HL-60/S4 treated with phorbol 12-myristate 13-acetate at 8.2 ng/mL for 4 days and 3 days (cell line): ENCODE results near the gene KPNA5.
"Not testable (repeated sequence)": the region's sequence is repeated elsewhere in the genome, so short reads cannot be mapped to it uniquely, and the experiment has no call there.

ENCODE experiments used
- in situ Hi-C: fragments of 300-500 bp; cut with MboI; formaldehyde crosslinking; loops from 2 replicates; pipeline ENCODE4 v1.15.0; 2022; ENCODE audit warnings: low sequenced_read_pairs

KPNA5 gene

GRCh38 chr6:116695401-116695800 is 14.4 kb downstream of the KPNA5 start:
- in situ Hi-C loops = no loop called here

DNA sequence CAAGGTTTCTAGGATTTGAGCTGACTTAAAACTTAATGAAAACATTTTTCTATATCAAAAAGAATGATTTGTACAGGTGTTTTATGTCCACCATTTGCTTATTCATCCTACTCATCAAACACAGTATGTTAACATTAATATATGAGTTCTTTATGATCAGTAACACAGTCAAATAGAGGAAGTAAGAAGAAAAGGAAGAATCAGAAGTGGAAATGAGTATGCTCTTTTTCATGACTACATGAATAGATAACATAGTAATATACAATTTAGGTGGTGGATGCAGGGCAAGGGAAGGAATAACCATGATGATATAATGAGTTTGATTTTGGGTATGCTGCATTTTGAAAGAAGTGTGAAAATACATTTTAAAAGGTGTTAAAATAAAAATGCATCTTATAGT is 16.5 kb downstream of the KPNA5 start:
- in situ Hi-C loops = no loop called here

GRCh38 chr6:116703888-116704287 is 22.9 kb downstream of the KPNA5 start:
- in situ Hi-C loops = not testable (repeated sequence)

GRCh38 chr6:116705917-116706316 is 24.9 kb downstream of the KPNA5 start:
- in situ Hi-C loops = no loop called here

DNA sequence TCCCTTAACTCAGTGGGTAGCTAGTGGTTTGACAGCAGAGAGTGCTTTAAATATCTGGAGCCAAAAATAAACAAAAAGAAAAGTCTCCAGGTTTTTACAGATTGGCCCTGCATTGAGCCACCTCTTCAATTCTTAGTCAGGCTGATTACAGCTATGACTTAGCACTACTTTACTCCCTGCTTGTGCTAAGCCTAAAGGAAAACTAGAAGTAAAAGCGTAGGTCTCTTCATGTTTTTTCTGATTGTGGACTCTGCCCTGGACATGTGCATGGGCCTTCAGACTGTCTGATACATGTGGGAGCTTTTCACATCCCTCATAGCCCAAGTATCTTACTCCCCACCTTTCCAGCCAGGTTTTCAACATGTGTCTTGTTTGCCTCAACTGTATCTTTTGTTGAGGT is 33.3 kb downstream of the KPNA5 start:
- in situ Hi-C loops = no loop called here

GRCh38 chr6:116714761-116715160 is 33.8 kb downstream of the KPNA5 start:
- in situ Hi-C loops = no loop called here

- in situ Hi-C loops = no loop called here
Measured at GRCh38 chr6:116726947-116727346, 45.9 kb downstream of the KPNA5 start.

DNA sequence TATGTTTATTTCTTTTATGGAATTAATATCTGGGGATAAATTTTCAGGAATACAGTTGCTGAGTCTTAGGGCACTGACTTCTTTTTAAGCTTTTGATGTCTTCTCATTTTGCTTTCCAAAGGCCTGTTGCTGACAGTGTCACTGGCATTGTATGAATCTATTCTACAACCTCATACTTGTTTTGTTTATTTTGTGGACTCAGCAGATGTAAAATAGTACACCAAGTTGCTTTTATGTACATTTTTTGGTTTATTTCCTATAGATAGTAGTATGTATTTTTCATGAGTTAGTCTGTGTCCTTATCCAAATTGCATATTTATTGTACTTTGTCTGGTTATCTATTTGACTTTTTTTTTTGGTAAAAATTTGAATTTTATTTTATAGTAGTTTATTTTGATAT is 49.5 kb downstream of the KPNA5 start:
- in situ Hi-C loops = no loop called here

- in situ Hi-C loops = no loop called here
Measured at GRCh38 chr6:116737004-116737403, 56.0 kb downstream of the KPNA5 start.

DNA sequence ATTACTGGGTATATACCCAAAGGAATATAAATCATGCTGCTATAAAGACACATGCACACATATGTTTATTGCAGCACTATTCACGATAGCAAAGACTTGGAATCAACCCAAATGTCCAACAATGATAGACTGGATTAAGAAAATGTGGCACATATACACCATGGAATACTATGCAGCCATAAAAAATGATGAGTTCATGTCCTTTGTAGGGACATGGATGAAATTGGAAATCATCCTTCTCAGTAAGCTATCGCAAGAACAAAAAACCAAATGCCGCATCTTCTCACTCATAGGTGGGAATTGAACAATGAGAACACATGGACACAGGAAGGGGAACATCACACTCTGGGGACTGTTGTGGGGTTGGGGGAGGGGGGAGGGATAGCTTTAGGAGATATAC is 59.5 kb downstream of the KPNA5 start:
- in situ Hi-C loops = not testable (repeated sequence)

DNA sequence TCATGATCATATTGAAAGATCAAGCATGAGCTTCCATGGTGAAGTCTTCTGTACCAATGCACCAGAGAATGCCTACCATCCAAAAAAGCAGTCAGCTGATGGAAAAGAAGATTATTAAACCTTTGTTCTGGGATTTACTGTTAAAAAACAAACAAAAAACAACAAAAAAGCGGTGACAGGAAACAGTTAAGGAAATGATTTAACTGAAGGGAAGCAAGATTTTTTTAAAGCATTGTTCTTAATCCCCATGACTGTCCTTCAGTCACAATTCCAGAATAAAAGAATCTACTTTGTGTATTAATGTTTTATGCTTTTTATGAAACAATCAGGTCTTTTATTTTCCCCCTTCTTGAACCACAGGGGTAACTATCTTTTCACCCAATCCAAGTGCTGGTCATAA is 60.6 kb downstream of the KPNA5 start:
- in situ Hi-C loops = no loop called here

DNA sequence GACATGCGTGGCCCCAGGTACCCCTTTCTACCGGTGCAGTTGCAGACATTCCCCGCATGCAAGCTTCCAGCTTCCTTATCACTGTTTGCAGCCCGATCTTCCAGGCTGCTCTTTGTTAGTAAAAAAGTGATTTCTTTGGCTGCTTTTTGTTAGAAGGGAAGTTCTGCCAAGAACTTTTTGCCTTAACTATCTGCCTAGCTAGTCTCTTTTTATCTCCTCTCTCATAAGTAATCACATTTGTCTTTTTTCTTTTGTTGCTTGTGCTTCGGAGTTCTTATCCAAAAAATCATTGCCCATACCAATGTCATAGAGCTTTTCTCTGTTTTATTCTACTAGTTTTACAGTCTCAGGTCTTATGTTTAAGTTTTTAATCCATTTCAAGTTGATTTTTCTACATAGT is 64.2 kb downstream of the KPNA5 start:
- in situ Hi-C loops = no loop called here

GRCh38 chr6:116761779-116762178 is 80.8 kb downstream of the KPNA5 start:
- in situ Hi-C loops = no loop called here

DNA sequence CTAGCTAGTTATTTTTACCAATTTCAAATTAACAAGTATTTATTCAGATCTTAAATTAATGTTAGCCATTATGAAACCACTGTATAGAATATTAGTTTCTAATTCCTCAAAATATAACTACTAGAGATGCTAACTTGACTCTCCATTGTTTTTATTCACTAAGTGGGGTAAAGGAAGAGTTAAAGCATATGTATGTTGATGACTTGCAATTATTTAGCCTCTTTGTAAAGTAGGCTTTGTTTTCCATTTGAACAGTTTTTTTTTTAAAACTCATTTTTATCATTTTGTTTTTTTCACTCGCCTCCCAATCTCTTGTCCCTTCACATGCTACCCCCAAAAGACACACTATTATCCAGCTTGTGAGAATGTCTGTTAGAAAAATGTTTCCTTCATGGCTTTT is 81.2 kb downstream of the KPNA5 start:
- in situ Hi-C loops = no loop called here

- in situ Hi-C loops = no loop called here
Measured at GRCh38 chr6:116763048-116763447, 82.0 kb downstream of the KPNA5 start.

DNA sequence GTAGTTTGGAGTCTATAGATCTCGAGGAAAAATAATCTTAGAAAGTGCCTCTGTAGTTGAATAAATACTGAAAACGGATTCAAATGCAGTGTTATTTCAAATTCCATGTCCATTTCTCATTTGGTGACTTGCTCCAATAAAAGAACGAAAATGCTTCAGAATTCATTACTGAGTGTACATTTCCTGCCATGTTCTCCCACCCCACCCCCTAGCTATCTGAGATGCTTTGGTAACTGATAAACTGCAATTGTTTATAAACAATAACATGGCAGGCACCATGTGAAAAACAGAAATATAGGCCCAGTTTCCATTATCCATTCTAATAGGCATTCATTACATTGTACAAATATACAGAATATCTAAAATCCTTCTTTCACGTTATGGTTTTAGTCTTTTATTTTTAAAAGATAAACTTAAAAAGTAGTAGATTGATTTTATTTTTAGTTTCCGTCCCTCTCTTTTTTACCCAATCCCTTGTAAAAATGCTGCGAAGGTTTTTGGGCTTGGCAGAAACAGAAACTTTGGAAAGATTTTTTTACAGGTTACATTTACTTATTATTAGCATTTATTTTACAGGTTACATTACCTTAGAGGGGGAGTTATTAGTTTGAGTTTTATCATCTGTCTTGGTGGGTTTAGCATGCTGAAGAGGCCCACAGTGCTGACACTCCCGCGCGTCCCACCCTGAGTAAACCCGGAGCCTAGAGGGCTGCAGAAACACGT is 83.1 kb downstream of the KPNA5 start:
- in situ Hi-C loops = no loop called here

DNA sequence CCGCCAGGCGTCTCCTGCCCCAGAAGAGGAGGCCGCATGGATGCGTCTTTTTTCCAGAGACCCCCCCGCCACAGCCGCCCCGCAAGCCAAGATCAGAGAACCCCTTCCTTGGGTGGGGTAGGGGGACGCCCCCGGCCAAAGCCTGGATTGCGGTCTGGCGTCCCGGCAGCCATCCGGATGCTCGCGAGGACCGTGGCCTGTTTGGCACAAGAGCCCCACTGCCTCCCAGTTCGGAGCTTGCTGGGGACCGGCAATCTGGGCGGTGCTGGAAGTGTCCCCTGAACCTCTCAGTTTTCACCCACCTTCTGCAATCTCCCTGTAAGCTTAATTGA is 83.6 kb downstream of the KPNA5 start:
- in situ Hi-C loops = no loop called here

GRCh38 chr6:116764961-116765841 is 84.2 kb downstream of the KPNA5 start, which contains the start of gene FAM162B:
Gene FAM162B, minus strand, starts transcription at chr6:116765719. Its CDS starts 143 bp downstream, at chr6:116765576.
- in situ Hi-C loops = no loop called here

DNA sequence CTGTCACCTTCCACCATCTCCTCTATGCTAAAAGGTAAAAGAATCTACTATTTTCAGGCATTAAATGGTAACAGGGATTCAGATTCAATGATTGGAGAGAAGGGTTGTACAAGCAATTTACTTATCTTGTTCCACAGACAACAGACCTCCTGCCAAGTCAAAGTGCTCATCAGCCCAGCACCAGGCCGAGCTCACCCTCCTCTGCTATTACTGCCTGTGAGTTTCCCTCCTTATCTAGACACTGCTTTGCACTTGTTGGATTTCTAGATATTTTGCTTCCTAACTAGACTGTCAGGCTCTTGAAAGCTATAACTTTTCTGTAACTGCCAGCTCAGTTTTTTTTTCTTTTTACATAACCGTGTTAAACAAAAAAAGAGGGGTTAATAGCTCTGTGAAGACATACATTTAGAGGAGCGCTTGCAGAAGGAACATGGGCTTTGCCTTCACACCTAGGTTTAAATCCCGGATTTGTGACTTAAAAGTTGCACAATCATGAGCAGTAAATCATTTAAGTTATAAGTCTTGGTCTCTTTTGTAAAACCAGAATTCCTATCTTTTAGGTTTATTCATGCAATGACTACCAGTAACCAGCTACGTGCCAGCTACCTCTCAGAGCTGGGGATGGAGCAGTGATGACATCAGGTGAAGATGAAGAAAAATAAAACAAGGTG is 85.6 kb downstream of the KPNA5 start:
- in situ Hi-C loops = no loop called here

- in situ Hi-C loops = no loop called here
Measured at GRCh38 chr6:116767715-116768114, 86.7 kb downstream of the KPNA5 start.

DNA sequence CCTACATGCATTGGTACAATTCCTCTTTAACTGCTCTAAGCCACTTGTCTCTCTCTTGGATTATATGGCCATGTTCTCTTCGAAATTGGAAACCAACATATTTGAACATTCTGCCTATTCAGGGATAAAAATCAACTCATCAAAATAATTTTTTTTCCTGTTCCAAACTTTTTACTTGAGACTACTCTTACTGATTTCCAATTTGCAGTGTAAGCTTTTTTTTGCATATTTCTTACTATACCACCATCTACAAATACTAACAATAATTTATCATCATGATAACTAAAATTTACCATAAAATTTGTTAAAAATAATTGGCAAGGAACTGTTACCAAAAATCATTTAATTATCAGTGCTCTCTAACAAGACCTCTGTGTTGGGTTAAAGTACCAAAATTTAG is 91.4 kb downstream of the KPNA5 start:
- in situ Hi-C loops = no loop called here

DNA sequence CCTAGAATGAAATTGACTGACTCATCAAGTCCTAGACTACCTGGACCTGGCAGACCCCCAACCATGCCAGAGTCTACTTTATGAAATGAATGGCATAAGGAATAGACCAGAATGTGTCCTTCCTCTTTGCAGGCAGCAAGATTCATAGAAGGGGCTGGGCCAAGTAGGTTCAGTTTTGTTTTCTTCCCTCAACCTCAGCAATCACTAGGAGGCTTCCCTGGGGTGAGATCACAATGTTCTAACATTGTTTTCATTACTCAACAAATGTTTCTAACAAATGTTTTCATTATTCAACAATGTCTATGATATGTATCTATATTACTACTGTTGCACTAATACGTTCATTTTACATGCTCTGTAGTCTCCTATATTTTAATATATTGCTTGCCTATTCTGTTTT is 92.9 kb downstream of the KPNA5 start:
- in situ Hi-C loops = no loop called here
